Measurements from ENCODE around the gene HIF1A.

- no peak for TF ChIP-seq CTCF (IDR thresholded peaks at IDR 0.05; ENCODE audit: low read depth, low read length, poor library complexity, severe bottlenecking)
- no peak for TF ChIP-seq EZH2phosphoT487 (IDR thresholded peaks at IDR 0.05; ENCODE audit: borderline replicate concordance, low read length)
Measured at GRCh38 chr14:61765225-61765943, 70.1 kb downstream of the HIF1A start.
